Hepatocyte (in vitro differentiated cells): ENCODE results near the gene APOBEC3C. TPM values are rescaled to one million over a fixed set of nuclear protein-coding genes. Genes with fewer than 3 reads are reported as not detected.
A peak's percentile ranks its signal among the peaks of the same experiment; 100 is the strongest.
"Not testable (repeated sequence)": the region's sequence is repeated elsewhere in the genome, so short reads cannot be mapped to it uniquely, and the experiment has no call there.

ENCODE experiments used
- DNase-seq: peaks from one replicate; pipeline ENCODE4 v3.0.0-alpha.2; 2016; ENCODE audit warnings: low spot score
- H2AFZ ChIP-seq: fragments of 200-600 bp; sonication (generic); 2 replicates; pipeline ENCODE4 v1.6.0; 2016; ENCODE audit warnings: antibody characterized with exemption, mild to moderate bottlenecking
- H3K27ac ChIP-seq: fragments of 200-600 bp; sonication (generic); 2 replicates; pipeline ENCODE4 v1.5.1; 2016; ENCODE audit warnings: mild to moderate bottlenecking
- H3K27me3 ChIP-seq: fragments of 200-600 bp; sonication (generic); 2 replicates; pipeline ENCODE4 v1.6.1; 2016
- H3K36me3 ChIP-seq: fragments of 200-600 bp; sonication (generic); replicated peaks from 2 replicates; pipeline ENCODE4 v1.5.1; 2016; ENCODE audit warnings: low read depth; ENCODE audit not compliant: insufficient read depth
- H3K4me1 ChIP-seq: fragments of 200-600 bp; sonication (generic); 2 replicates; pipeline ENCODE4 v1.5.1; 2016; ENCODE audit warnings: mild to moderate bottlenecking, moderate library complexity; ENCODE audit not compliant: insufficient read depth
- H3K4me2 ChIP-seq: fragments of 200-600 bp; sonication (generic); 2 replicates; pipeline ENCODE4 v1.6.0; 2016
- H3K4me3 ChIP-seq: fragments of 200-600 bp; sonication (generic); 2 replicates; pipeline ENCODE4 v1.5.1; 2016; ENCODE audit warnings: mild to moderate bottlenecking
- H3K79me2 ChIP-seq: fragments of 200-600 bp; sonication (generic); 2 replicates; pipeline ENCODE4 v1.6.0; 2017; ENCODE audit warnings: mild to moderate bottlenecking
- H3K9me2 ChIP-seq: fragments of 200-600 bp; sonication (generic); replicated peaks from 2 replicates; pipeline ENCODE4 v1.6.0; 2017; ENCODE audit warnings: mild to moderate bottlenecking; ENCODE audit not compliant: insufficient read depth
- H3K9me3 ChIP-seq: fragments of 200-600 bp; sonication (generic); 2 replicates; pipeline ENCODE4 v1.5.1; 2016; ENCODE audit warnings: low read depth, mild to moderate bottlenecking
- H4K20me1 ChIP-seq: fragments of 200-600 bp; sonication (generic); 2 replicates; pipeline ENCODE4 v1.6.0; 2016; ENCODE audit warnings: mild to moderate bottlenecking; ENCODE audit not compliant: insufficient read depth, poor library complexity, severe bottlenecking
- EZH2 ChIP-seq: fragments of 200-600 bp; sonication (generic); IDR thresholded peaks from 2 replicates; pipeline ENCODE4 v1.6.1; 2016; ENCODE audit warnings: antibody characterized with exemption, mild to moderate bottlenecking, borderline replicate concordance
- EZH2phosphoT487 ChIP-seq: fragments of 200-600 bp; sonication (generic); IDR thresholded peaks from one replicate; pipeline ENCODE4 v1.6.1; 2018; ENCODE audit warnings: antibody characterized with exemption, mild to moderate bottlenecking, low read depth, moderate library complexity; ENCODE audit not compliant: unreplicated experiment, severe bottlenecking
- WGBS: methylation state at CpG from one replicate; pipeline ENCODE4 v1.1.6; 2016; ENCODE audit warnings: low lambda C conversion rate; ENCODE audit errors: missing lambda C conversion rate; 5-methylcytosine and 5-hydroxymethylcytosine counted together
- polyA plus RNA-seq: library from polyadenylated mRNA; unstranded; fragments of >200 nt; fragmentation: Nextera tagmentation; extraction: Ambion mirVana; gene quantifications from 2 replicates; pipeline ENCODE4 v1.2.1, GENCODE V29; 2016
- total RNA-seq: library from RNA; depleted of rRNA; stranded (reverse); fragments of >200 nt; gene quantifications from 2 replicates; pipeline ENCODE4 v1.2.3, GENCODE V29; 2014
- TF ChIP-seq, protein P1 (sequence below): fragments of 200-600 bp; sonication (generic); IDR thresholded peaks from 2 replicates; pipeline ENCODE4 v1.5.1; 2016; ENCODE audit warnings: antibody characterized with exemption, mild to moderate bottlenecking; ENCODE audit not compliant: poor library complexity

Gene APOBEC3C
- total and polyA plus RNA-seq, 2 experiments from 2014 or later: 8.0 to 36.8 TPM

DNA sequence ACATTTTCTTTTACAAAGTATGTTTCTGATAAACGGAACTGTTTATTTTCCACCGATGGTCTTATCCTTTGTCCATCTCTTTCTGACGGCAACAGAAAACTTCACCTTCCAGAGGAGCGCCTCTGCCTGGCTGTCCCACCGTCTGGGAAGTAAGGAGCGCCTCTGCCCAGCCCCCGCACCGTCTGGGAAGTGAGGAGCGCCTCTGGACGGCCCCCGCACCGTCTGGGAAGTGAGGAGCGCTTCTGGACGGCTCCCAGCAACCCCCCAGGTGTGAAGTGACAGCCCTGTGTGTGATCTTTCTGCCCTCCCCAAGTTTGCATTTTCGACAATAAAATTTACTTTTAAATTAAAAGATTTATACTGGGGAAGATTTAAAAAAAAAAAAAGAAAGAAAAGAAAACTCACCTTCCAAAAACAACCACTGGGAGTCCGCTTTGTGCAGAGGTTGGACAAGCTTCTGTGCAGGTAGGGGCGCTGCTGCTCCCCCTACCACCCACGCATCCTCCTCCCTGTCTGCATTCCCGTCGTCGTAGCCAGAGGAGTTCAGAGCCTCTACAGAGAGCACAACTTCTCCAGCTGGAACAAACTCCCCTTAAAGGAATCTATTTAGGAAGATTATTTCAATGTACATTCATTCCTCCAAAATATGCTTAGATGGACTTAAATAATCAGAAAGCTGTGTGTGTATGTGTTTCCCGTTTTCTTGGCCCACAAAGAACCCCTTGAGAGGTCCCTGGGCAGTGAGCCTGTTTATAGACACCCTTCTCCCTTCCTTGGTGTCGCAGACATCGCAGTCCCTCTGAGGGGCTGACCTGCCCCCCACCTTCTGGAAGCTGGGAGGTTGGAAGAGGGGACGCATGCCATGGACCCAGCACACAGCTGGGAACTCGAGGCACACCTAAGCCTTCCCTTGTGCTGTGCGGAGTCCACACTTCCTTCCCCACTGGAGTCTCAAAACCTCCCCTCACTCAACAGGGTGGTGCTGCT lies 32.8 kb upstream of the APOBEC3C start:
- no peaks in the 10 kb centered on the region for H3K27me3 ChIP-seq
- H3K4me3 ChIP-seq: no peak overlapping the region
- no peaks in the 10 kb centered on the region for H3K9me3 ChIP-seq
- H3K36me3 ChIP-seq: no peaks in the 10 kb centered on the region
- no peak overlapping the region for H2AFZ ChIP-seq
- DNase-seq: peak; percentile 79
- H3K79me2 ChIP-seq: no peaks in the 10 kb centered on the region
- H3K4me2 ChIP-seq: peak overlapping the region; percentile 73
- H3K27ac ChIP-seq: peak overlapping the region; percentile 60
- TF ChIP-seq EZH2: no peak
- TF ChIP-seq, protein P1, sequence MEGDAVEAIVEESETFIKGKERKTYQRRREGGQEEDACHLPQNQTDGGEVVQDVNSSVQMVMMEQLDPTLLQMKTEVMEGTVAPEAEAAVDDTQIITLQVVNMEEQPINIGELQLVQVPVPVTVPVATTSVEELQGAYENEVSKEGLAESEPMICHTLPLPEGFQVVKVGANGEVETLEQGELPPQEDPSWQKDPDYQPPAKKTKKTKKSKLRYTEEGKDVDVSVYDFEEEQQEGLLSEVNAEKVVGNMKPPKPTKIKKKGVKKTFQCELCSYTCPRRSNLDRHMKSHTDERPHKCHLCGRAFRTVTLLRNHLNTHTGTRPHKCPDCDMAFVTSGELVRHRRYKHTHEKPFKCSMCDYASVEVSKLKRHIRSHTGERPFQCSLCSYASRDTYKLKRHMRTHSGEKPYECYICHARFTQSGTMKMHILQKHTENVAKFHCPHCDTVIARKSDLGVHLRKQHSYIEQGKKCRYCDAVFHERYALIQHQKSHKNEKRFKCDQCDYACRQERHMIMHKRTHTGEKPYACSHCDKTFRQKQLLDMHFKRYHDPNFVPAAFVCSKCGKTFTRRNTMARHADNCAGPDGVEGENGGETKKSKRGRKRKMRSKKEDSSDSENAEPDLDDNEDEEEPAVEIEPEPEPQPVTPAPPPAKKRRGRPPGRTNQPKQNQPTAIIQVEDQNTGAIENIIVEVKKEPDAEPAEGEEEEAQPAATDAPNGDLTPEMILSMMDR: peak; percentile 40
- peaks cover 12% of the 10 kb centered on the region for H3K4me1 ChIP-seq
- no peaks in the 10 kb centered on the region for H3K9me2 ChIP-seq
- 58% methylated on average over 27 of the region's 27 CpGs for WGBS
- H4K20me1 ChIP-seq: no peaks in the 10 kb centered on the region

DNA sequence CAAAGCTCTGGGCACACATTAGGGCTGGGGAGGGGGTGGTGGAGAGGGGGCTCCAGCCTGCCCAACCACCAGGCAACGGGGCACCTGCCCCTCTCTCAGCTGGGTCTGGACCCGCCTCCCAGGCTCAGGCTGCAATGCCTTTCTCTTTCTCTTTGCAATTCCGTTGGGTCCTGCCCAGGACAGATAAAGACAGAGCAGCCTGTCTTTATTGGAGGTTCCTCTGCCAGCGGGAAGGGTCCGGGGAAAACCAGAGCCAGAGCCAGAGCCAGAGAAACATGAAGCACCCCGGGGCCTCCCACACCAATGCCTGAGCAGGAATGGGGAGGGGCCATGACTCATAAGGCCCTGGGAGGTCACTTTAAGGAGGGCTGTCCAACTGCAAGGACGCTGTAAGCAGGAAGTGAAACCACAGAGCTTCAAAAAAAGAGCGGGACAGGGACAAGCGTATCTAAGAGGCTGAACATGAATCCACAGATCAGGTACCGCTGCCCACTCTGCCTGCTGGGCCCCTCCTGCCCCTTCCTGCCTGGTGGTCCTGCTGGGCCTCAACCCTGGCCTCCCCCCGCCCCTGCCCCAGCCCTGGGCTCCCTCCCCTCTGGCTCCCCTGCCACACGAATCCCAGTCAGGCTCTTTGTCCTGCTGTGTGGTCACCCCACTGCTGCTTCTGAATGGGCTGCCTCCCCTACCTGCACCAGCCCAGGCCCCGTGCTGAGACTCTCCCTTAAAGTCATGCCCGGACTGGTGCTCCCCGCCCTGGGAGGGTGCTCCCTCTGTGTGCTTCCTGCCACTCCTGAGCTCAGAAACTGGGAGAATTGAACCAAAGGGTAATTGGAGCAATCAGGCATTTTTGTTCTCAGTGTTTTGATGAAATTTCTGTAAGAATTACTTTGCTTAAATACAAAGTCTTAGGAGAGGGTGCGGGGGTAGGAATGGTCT lies 31.8 kb upstream of the APOBEC3C start, which contains the start of gene APOBEC3B:
Gene APOBEC3B, plus strand, starts transcription at position 356 of the 936 bp plus-strand sequence. Its CDS starts 107 bp downstream, at position 463.
- Histone ChIP-seq H3K4me2 (peak within 1 kb of the TSS; percentile 73), H3K4me3 (no peak within 1 kb of the TSS), H2AFZ (no peak within 1 kb of the TSS)

DNA sequence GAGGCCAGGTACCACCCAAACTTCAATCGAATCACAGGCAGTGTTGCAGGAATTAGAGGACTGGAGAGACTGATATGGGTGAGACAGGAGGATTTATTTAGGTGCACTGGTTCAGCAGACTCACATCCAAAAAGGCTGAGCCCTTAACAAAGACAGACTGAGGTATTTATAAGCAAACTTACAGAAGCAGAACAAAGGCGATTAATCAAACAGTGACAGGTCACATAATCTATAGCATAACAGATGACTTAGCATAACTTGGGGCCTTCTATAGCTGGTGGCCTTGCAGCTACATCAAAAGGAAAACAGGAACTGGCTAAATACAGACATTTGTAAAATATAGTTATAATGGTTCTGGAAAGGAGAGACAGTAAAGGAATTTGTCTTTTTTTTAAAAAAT lies 29.8 kb upstream of the APOBEC3C start:
- peaks cover 12% of the 10 kb centered on the region for H3K4me1 ChIP-seq
- H3K9me3 ChIP-seq: no peaks in the 10 kb centered on the region
- H3K4me2 ChIP-seq: no peak overlapping the region
- WGBS: 92% methylated on average over 2 of the region's 2 CpGs
- no peaks in the 10 kb centered on the region for H3K27me3 ChIP-seq
- no peaks in the 10 kb centered on the region for H3K36me3 ChIP-seq
- no peak for DNase-seq
- no peaks in the 10 kb centered on the region for H3K9me2 ChIP-seq
- peak overlapping the region; percentile 88 for H3K27ac ChIP-seq
- no peaks in the 10 kb centered on the region for H3K79me2 ChIP-seq
- no peak overlapping the region for H2AFZ ChIP-seq
- no peak overlapping the region for H3K4me3 ChIP-seq
- H4K20me1 ChIP-seq: no peaks in the 10 kb centered on the region
- TF ChIP-seq, protein P1: no peak
- TF ChIP-seq EZH2phosphoT487 (no peak), EZH2 (no peak)

More for the DNA sequence above, 31.8 kb upstream of the APOBEC3C start, which contains the start of gene APOBEC3B:
- no peaks in the 10 kb centered on the region for H3K9me2 ChIP-seq
- 38% methylated on average over 15 of the region's 16 CpGs for WGBS
- no peaks in the 10 kb centered on the region for H3K36me3 ChIP-seq
- H3K9me3 ChIP-seq: no peaks in the 10 kb centered on the region
- H3K27ac ChIP-seq: peak within 1 kb of the TSS; percentile 67
- no peak for TF ChIP-seq EZH2phosphoT487
- TF ChIP-seq EZH2: no peak
- TF ChIP-seq, protein P1: no peak
- H3K27me3 ChIP-seq: no peaks in the 10 kb centered on the region
- no peaks in the 10 kb centered on the region for H3K79me2 ChIP-seq
- H4K20me1 ChIP-seq: no peaks in the 10 kb centered on the region
- peak; percentile 95 for DNase-seq
- H3K4me1 ChIP-seq: peaks cover 12% of the 10 kb centered on the region

DNA sequence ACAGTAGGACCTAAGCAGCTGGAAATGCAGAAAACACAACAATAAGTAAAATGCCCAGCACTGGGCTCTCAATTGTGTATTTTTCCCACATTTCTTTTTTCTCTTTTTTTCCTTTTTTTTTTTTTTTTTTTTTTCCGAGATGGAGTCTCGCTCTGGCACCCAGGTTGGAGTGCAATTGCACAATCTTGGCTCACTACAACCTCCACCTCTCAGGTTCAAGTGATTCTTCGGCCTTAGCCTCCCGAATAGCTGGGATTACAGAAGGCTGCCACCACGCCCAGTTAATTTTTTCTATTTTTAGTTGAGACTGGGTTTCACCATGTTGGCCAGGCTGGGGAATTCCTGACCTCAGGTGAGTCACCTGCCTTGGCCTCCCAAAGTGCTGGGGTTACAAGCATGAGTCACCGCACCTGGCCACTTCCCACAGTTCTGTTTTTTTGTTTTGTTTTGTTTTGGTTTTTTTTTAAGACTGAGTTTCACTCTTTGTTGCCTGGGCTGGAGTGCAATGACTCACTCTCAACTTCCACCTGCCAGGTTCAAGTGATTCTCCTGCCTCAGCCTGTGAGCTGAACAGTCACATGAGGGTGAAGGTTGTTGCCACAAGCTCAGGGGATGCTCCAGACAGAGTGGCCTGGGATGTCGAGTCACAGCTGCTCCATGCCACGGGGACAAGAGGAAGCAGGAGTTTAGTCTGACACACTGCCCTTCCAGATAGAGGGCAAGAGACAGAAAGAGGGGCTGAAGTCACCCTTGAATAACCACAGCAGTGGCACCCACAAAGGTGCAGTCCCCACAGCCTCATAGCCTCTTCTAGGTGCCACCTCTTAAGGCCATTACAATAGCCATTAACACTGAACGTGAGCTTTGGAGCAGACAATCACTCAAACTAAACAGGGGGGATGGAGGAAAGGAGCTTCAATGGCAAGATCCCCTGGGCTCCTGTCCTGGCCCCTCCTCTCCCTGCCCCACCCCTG lies 29.0 kb upstream of the APOBEC3C start:
- not testable (repeated sequence) for H3K4me2 ChIP-seq, H3K4me3 ChIP-seq, H3K79me2 ChIP-seq, H2AFZ ChIP-seq, H3K9me2 ChIP-seq, H3K27me3 ChIP-seq, H3K36me3 ChIP-seq, H4K20me1 ChIP-seq, H3K9me3 ChIP-seq
- WGBS: 68% methylated on average over 8 of the region's 9 CpGs
- H3K27ac ChIP-seq: peak overlapping the region; percentile 88
- H3K4me1 ChIP-seq: peaks cover 12% of the 10 kb centered on the region
- peak; percentile 83 for DNase-seq
